ENCODE results near the gene NTF3.

The NTF3 gene

DNA sequence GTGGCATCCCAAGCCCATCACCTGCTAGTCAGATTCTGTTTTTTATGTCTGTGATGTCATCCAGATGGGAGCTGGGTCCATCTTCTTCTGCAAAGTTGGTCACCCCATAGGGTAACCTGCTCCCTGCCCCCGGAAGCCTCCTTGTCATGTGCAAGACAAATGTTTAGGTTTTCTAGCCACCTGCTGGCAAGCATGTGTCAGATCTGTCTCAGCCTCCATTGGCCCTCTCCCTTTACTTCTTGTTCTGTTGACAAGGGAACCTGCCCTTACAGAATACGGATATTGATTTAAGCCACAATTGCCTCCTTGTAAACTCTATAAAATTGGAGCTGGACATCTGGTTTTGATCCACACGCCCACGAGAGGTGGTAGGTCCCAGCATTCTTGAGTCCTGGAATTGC lies 7.5 kb downstream of the NTF3 start:
- TF ChIP-seq, protein P1, sequence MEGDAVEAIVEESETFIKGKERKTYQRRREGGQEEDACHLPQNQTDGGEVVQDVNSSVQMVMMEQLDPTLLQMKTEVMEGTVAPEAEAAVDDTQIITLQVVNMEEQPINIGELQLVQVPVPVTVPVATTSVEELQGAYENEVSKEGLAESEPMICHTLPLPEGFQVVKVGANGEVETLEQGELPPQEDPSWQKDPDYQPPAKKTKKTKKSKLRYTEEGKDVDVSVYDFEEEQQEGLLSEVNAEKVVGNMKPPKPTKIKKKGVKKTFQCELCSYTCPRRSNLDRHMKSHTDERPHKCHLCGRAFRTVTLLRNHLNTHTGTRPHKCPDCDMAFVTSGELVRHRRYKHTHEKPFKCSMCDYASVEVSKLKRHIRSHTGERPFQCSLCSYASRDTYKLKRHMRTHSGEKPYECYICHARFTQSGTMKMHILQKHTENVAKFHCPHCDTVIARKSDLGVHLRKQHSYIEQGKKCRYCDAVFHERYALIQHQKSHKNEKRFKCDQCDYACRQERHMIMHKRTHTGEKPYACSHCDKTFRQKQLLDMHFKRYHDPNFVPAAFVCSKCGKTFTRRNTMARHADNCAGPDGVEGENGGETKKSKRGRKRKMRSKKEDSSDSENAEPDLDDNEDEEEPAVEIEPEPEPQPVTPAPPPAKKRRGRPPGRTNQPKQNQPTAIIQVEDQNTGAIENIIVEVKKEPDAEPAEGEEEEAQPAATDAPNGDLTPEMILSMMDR (IDR thresholded peaks at IDR 0.05; ENCODE audit: borderline replicate concordance, control extremely low read depth, extremely low read depth, insufficient read depth, missing control alignments) = no peak
- in situ Hi-C loops (cut with MboI; ENCODE audit: low sequenced_read_pairs, unreplicated experiment) = no loop called here
- no peak for DNase-seq (ENCODE audit: low spot score)

DNA sequence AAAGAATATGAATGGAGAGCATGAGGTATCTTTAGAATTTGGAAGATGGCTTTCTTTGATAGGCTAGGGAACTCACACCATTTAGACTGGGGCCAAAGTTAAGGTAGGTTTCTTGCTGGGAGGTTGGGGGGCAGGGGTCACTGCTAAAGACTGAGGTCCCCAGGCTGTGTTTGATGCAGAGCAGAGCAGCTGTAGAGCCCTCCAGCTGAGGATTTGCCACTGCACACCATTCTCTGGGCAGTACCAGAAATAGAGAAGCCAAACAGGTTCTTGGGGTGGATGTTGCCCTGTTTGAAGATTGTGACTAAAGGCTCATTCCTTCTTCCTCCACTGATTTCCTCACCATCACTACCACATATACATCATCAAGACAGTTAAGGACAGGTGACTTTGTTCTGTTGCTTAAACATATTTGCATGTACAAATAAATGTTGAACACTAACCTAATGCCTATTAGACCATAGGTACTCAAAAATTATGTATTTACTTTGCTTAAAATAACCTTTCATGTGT lies 7.9 kb downstream of the NTF3 start:
- DNase-seq (ENCODE audit: low spot score) = no peak
- TF ChIP-seq, protein P1 (IDR thresholded peaks at IDR 0.05; ENCODE audit: borderline replicate concordance, control extremely low read depth, extremely low read depth, insufficient read depth, missing control alignments) = no peak
- in situ Hi-C loops (cut with MboI; ENCODE audit: low sequenced_read_pairs, unreplicated experiment) = no loop called here

DNA sequence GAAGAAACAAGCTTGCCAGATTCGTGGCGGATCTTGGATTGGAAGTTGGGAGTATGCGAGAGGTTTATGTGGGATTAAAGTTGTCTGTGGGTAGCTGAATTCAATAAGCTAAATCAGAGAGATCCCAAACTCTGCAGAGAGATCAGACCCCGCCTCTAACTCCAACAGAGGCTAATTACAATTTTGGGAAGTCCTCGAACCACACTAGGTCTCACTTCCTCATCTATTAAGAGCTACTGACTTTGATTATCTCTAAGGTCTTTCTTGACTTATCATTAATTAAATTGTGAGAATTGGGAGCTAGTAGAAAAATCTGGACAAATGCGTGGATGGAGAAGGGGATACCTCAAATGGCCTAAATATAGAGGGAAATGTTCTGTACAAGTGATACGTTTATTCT lies 9.1 kb downstream of the NTF3 start:
- TF ChIP-seq, protein P1 (IDR thresholded peaks at IDR 0.05; ENCODE audit: borderline replicate concordance, control extremely low read depth, extremely low read depth, insufficient read depth, missing control alignments) = no peak
- in situ Hi-C loops (cut with MboI; ENCODE audit: low sequenced_read_pairs, unreplicated experiment) = no loop called here
- DNase-seq (ENCODE audit: low spot score) = no peak

DNA sequence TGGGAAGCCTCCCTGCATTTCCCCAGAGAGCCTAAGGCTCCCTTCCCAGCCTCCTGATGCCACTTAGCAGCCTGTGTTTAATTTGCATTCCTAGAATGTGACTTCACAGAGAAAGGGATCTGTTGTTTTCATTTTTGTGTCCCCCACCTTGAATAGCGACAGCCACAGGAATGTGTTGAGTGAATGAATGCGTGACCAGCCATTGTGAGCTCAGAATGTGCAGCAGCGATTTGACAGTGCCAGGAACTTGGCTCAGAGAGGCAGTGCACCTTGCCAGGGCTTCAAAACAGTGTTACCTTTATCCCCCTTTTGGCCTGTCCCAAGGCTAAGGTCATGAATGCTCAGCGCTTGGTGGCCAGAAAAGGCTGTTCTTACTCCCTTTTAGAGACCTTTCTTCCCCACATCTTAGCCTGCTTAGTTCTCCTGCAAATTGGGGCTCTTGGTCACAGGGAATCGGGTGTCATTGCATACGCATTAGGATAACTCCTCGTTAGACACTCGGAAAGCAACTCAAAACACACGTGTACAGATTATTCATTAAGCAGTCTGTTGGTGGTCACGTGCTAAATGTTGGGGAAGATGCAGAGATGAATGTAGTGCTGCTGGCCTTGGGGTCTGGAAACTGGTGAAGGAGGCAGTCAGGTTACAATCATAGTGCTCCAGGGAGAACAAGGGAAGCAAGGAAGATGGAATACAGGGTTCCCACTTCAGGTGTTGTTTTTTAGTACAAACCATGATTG lies 9.8 kb downstream of the NTF3 start:
- in situ Hi-C loops (cut with MboI; ENCODE audit: low sequenced_read_pairs, unreplicated experiment) = no loop called here
- DNase-seq (ENCODE audit: low spot score) = no peak
- TF ChIP-seq, protein P1 (IDR thresholded peaks at IDR 0.05; ENCODE audit: borderline replicate concordance, control extremely low read depth, extremely low read depth, insufficient read depth, missing control alignments) = no peak

DNA sequence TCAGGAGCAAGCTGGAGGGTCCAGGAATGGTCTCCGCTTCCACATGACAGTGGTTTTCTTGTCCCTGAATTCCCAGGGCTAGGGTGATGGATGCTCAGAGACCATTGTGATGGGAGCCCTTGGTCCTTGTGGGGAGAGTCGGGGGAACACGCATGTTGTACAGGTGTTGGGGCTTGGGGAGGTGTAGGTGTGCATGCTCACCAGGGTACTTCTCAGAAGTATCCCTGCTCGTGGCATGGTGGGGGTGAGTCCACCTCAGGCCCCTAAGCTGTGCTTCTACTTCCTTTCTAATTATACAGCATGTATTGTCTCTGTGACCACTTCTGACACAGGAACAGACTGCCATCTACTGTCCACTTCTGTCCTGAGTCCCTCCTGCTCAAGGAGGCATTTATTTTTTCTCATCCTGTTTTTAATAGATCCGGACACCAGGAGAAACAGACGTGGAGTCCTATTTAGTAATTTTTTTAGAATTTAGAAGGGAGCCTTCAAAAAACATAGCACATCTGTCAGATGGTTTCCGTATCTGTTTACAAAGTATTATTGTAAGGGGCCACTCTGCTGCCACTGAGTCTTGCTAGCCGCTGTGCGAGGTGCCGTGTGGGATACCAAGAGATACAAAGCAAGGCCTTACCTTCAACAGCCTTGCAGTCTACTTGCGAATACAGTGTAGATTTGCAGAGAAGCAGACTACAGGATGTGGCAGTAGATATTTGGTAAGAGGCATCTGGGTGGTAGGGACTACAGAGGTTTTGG lies 10.5 kb downstream of the NTF3 start:
- DNase-seq (ENCODE audit: low spot score) = no peak
- in situ Hi-C loops (cut with MboI; ENCODE audit: low sequenced_read_pairs, unreplicated experiment) = no loop called here

DNA sequence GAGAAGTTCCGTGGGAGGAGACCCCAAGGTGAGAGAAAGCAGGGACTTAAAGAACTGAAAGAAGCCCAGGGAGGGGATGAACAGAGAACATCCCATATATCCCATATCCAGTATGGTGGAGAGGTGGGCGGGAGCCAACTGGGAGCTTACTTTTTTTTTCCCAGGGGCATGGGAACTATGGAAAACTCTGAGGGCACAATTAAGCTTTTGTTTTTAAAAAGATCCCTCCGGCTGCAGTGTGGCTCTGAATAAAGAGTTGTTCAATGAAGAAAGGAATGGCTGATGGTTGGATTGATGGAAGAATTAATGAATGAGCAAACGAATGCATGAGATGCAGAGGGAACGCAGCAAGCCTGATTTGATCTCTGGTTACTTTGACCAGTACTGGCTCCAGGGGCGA lies 12.6 kb downstream of the NTF3 start:
- no peak for DNase-seq (ENCODE audit: low spot score)
- in situ Hi-C loops (cut with MboI; ENCODE audit: low sequenced_read_pairs, unreplicated experiment) = no loop called here
- TF ChIP-seq, protein P1 (IDR thresholded peaks at IDR 0.05; ENCODE audit: borderline replicate concordance, control extremely low read depth, extremely low read depth, insufficient read depth, missing control alignments) = no peak

More for the DNA sequence above, 10.5 kb downstream of the NTF3 start:
- TF ChIP-seq, protein P1 (IDR thresholded peaks at IDR 0.05; ENCODE audit: borderline replicate concordance, control extremely low read depth, extremely low read depth, insufficient read depth, missing control alignments) = peak; percentile 23

Measured in GM13976 (cell line).